ENCODE results near the gene SELENOO. TPM values are rescaled to one million over a fixed set of nuclear protein-coding genes. Genes with fewer than 3 reads are reported as not detected.
"Not testable (repeated sequence)": the region's sequence is repeated elsewhere in the genome, so short reads cannot be mapped to it uniquely, and the experiment has no call there.

SELENOO gene
- polyA plus RNA-seq, 1 of the 3 experiments (the other 2 are of a cell fraction): 26.7 TPM

DNA sequence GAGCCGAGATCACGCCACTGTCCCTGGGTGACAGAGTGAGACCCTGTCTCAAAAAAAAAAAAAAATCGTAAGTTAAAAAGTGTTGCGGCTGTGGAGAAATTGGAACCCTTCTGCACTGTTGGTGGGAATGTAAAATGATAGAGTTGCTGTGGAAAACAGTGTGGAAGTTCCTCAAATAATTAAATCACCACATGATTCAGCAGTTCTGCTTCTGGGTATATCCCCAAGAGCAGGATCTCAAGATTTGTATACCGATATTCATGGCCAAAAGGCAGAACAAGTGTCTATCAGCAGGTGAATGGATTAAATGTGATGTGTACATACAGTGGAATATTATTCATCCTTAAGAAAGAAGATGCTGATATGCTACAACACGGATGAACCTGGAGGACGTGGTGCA, 3.8 kb downstream of the SELENOO start:
- ChIA-PET CTCF (interaction anchor here (0.5 to 2.8 kb wide), 4 partner anchors 14 to 341 kb away, joined by 3 to 13 read pairs (median 4); no protein-coding TSS in a partner anchor), POLR2A (no interaction called here)
- no peaks in the 10 kb centered on the region for H3K27me3 ChIP-seq (ENCODE audit: insufficient read depth)
- H3K4me3 ChIP-seq (ENCODE audit: low read depth in 2 of 2, low read length in 1 of 2): no peak overlapping the region
- TF ChIP-seq, protein P1, sequence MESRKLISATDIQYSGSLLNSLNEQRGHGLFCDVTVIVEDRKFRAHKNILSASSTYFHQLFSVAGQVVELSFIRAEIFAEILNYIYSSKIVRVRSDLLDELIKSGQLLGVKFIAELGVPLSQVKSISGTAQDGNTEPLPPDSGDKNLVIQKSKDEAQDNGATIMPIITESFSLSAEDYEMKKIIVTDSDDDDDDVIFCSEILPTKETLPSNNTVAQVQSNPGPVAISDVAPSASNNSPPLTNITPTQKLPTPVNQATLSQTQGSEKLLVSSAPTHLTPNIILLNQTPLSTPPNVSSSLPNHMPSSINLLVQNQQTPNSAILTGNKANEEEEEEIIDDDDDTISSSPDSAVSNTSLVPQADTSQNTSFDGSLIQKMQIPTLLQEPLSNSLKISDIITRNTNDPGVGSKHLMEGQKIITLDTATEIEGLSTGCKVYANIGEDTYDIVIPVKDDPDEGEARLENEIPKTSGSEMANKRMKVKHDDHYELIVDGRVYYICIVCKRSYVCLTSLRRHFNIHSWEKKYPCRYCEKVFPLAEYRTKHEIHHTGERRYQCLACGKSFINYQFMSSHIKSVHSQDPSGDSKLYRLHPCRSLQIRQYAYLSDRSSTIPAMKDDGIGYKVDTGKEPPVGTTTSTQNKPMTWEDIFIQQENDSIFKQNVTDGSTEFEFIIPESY (IDR thresholded peaks at IDR 0.05; ENCODE audit: borderline replicate concordance, low read depth): no peak
- TF ChIP-seq TEAD4 (IDR thresholded peaks at IDR 0.05; ENCODE audit: borderline replicate concordance, insufficient read depth): no peak
- TF ChIP-seq MXI1 (IDR thresholded peaks at IDR 0.05; ENCODE audit: low read depth, low read length): no peak
- no peak for TF ChIP-seq RFX5 (IDR thresholded peaks at IDR 0.05; ENCODE audit: low read length)
- TF ChIP-seq, protein P2, sequence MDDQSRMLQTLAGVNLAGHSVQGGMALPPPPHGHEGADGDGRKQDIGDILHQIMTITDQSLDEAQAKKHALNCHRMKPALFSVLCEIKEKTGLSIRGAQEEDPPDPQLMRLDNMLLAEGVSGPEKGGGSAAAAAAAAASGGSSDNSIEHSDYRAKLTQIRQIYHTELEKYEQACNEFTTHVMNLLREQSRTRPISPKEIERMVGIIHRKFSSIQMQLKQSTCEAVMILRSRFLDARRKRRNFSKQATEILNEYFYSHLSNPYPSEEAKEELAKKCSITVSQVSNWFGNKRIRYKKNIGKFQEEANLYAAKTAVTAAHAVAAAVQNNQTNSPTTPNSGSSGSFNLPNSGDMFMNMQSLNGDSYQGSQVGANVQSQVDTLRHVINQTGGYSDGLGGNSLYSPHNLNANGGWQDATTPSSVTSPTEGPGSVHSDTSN (IDR thresholded peaks at IDR 0.05): no peak
- TF ChIP-seq ELF1 (IDR thresholded peaks at IDR 0.05): no peak
- no peak for TF ChIP-seq TAF1 (IDR thresholded peaks at IDR 0.05; ENCODE audit: borderline replicate concordance, low read depth, low read length)
- TF ChIP-seq YY1 (IDR thresholded peaks at IDR 0.05; ENCODE audit: low read depth): no peak
- TF ChIP-seq RXRA (IDR thresholded peaks at IDR 0.05; ENCODE audit: borderline replicate concordance, low read depth): no peak
- no peak for TF ChIP-seq EP300 (IDR thresholded peaks at IDR 0.05; ENCODE audit: borderline replicate concordance in 1 of 2, low read depth in 1 of 2, low read length in 1 of 2)
- TF ChIP-seq, protein P3, sequence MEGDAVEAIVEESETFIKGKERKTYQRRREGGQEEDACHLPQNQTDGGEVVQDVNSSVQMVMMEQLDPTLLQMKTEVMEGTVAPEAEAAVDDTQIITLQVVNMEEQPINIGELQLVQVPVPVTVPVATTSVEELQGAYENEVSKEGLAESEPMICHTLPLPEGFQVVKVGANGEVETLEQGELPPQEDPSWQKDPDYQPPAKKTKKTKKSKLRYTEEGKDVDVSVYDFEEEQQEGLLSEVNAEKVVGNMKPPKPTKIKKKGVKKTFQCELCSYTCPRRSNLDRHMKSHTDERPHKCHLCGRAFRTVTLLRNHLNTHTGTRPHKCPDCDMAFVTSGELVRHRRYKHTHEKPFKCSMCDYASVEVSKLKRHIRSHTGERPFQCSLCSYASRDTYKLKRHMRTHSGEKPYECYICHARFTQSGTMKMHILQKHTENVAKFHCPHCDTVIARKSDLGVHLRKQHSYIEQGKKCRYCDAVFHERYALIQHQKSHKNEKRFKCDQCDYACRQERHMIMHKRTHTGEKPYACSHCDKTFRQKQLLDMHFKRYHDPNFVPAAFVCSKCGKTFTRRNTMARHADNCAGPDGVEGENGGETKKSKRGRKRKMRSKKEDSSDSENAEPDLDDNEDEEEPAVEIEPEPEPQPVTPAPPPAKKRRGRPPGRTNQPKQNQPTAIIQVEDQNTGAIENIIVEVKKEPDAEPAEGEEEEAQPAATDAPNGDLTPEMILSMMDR (IDR thresholded peaks at IDR 0.05): no peak
- TF ChIP-seq, protein P4, sequence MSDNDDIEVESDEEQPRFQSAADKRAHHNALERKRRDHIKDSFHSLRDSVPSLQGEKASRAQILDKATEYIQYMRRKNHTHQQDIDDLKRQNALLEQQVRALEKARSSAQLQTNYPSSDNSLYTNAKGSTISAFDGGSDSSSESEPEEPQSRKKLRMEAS (IDR thresholded peaks at IDR 0.05; ENCODE audit: low read depth): no peak
- TF ChIP-seq, protein P5, sequence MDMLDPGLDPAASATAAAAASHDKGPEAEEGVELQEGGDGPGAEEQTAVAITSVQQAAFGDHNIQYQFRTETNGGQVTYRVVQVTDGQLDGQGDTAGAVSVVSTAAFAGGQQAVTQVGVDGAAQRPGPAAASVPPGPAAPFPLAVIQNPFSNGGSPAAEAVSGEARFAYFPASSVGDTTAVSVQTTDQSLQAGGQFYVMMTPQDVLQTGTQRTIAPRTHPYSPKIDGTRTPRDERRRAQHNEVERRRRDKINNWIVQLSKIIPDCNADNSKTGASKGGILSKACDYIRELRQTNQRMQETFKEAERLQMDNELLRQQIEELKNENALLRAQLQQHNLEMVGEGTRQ (IDR thresholded peaks at IDR 0.05; ENCODE audit: borderline replicate concordance, low read depth, low read length): no peak
- no peak for TF ChIP-seq SMC3 (IDR thresholded peaks at IDR 0.05; ENCODE audit: low read depth, low read length)
- TF ChIP-seq GABPA (IDR thresholded peaks at IDR 0.05; ENCODE audit: low read depth): no peak
- no peak for TF ChIP-seq NRF1 (IDR thresholded peaks at IDR 0.05; ENCODE audit: low read depth, low read length)
- TF ChIP-seq, protein P6, sequence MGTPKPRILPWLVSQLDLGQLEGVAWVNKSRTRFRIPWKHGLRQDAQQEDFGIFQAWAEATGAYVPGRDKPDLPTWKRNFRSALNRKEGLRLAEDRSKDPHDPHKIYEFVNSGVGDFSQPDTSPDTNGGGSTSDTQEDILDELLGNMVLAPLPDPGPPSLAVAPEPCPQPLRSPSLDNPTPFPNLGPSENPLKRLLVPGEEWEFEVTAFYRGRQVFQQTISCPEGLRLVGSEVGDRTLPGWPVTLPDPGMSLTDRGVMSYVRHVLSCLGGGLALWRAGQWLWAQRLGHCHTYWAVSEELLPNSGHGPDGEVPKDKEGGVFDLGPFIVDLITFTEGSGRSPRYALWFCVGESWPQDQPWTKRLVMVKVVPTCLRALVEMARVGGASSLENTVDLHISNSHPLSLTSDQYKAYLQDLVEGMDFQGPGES (IDR thresholded peaks at IDR 0.05; ENCODE audit: low read depth, low read length): no peak
- peaks cover 4% of the 10 kb centered on the region for H3F3A ChIP-seq (replicated peaks; ENCODE audit: insufficient read depth)
- peaks cover 0 to 13% of the 10 kb centered on the region in 2 experiments; a peak in 1 of 4 replicates for H3K4me1 ChIP-seq (ENCODE audit: control insufficient read depth in 1 of 2, insufficient read depth in 2 of 2, low read depth in 1 of 2, low read length in 1 of 2)
- no peak overlapping the region for H3K4me2 ChIP-seq
- no peaks in the 10 kb centered on the region for H3K9me3 ChIP-seq
- H3K36me3 ChIP-seq (replicated peaks in 1 of 2; ENCODE audit: control insufficient read depth in 1 of 2, insufficient read depth in 2 of 2, low read length in 1 of 2): peaks cover 18 to 24% of the 10 kb centered on the region in 2 experiments
- peaks cover 10% of the 10 kb centered on the region for H4K20me1 ChIP-seq (ENCODE audit: insufficient read depth)
- no peak overlapping the region for H3K27ac ChIP-seq (ENCODE audit: low read depth in 2 of 2, low read length in 1 of 2)
- no peak for DNase-seq
- WGBS (ENCODE audit: low lambda C conversion rate): 98% methylated on average over 7 of the region's 7 CpGs
- no peak overlapping the region for H2AFZ ChIP-seq (ENCODE audit: low read depth)
- peaks cover 37% of the 10 kb centered on the region for H3K79me2 ChIP-seq (ENCODE audit: insufficient read depth)
- H3K9ac ChIP-seq: no peak overlapping the region
- no peaks in the 10 kb centered on the region for H3K9me2 ChIP-seq

DNA sequence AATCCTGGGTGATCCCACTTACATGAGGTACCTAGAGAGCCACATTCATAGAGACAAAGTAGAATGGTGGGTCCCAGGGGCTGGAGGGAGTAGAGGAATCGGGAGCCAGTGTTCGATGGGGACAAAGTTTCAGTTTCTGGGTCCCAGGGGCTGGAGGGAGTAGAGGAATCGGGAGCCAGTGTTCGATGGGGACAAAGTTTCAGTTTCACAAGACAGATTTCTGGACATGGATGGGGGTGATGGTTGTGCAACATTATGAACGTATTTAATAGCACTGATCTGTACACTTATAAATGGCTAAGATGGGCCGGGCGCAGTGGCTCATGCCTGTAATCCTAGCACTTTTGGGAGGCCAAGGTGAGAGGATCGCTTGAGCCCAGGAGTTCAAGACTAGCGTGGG, 4.2 kb downstream of the SELENOO start:
- WGBS (ENCODE audit: low lambda C conversion rate): 92% methylated on average over 9 of the region's 9 CpGs
- H3K27ac ChIP-seq (ENCODE audit: low read depth in 2 of 2, low read length in 1 of 2); H3K4me1 ChIP-seq (ENCODE audit: control insufficient read depth in 1 of 2, insufficient read depth in 2 of 2, low read depth in 1 of 2, low read length in 1 of 2); H3K9me3 ChIP-seq; H3K27me3 ChIP-seq (ENCODE audit: insufficient read depth); DNase-seq; H3K9ac ChIP-seq; H2AFZ ChIP-seq (ENCODE audit: low read depth); H3F3A ChIP-seq (replicated peaks; ENCODE audit: insufficient read depth); POLR2A ChIA-PET; H3K9me2 ChIP-seq; H3K4me3 ChIP-seq (ENCODE audit: low read depth in 2 of 2, low read length in 1 of 2); H3K4me2 ChIP-seq: not testable (repeated sequence)
- Histone ChIP-seq H4K20me1 (ENCODE audit: insufficient read depth) (peaks cover 11% of the 10 kb centered on the region), H3K36me3 (replicated peaks in 1 of 2; ENCODE audit: control insufficient read depth in 1 of 2, insufficient read depth in 2 of 2, low read length in 1 of 2) (peaks cover 18 to 24% of the 10 kb centered on the region in 2 experiments), H3K79me2 (ENCODE audit: insufficient read depth) (peaks cover 38% of the 10 kb centered on the region)
- CTCF ChIA-PET: interaction anchor here (0.5 to 2.8 kb wide), 3 partner anchors 14 to 342 kb away, joined by 3 to 13 read pairs (median 3); no protein-coding TSS in a partner anchor
